HG02885 (cell line): ENCODE results near the gene THAP3.
A peak's percentile ranks its signal among the peaks of the same experiment; 100 is the strongest.

Source experiments
- ATAC-seq: cut with Tn5 transposase; IDR thresholded peaks from one replicate; pipeline ENCODE4 v1.9.1; 2021; ENCODE audit warnings: mild to moderate bottlenecking; ENCODE audit not compliant: unreplicated experiment, poor library complexity

The THAP3 gene

GRCh38 chr1:6624710-6625583, at the start of gene THAP3:
THAP3 (plus strand) TSS chr1:6624868; CDS start chr1:6625219, 351 bp downstream.
- peak; percentile 88 for ATAC-seq

- ATAC-seq: no peak
Measured at GRCh38 chr1:6577831-6578525, 46.7 kb upstream of the THAP3 start.

GRCh38 chr1:6578624-6579373, 45.9 kb upstream of the THAP3 start:
- ATAC-seq: no peak

DNA sequence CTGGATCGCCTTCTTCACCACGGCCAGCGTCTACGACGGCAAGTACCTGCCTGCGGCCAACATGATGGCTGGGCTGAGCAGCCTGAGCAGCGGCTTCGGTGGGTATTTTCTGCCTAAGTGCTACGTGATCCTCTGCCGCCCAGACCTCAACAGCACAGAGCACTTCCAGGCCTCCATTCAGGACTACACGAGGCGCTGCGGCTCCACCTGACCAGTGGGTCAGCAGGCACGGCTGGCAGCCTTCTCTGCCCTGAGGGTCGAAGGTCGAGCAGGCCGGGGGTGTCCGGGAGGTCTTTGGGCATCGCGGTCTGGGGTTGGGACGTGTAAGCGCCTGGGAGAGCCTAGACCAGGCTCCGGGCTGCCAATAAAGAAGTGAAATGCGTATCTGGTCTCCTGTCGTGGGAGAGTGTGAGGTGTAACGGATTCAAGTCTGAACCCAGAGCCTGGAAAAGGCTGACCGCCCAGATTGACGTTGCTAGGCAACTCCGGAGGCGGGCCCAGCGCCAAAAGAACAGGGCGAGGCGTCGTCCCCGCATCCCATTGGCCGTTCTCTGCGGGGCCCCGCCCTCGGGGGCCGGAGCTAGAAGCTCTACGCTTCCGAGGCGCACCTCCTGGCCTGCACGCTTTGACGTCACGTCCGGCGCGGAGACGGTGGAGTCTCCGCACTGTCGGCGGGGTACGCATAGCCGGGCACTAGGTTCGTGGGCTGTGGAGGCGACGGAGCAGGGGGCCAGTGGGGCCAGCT, 45.1 kb upstream of the THAP3 start, which contains the start of gene ZBTB48:
TSS of gene ZBTB48 (plus strand) at position 621 of the 745 bp plus-strand sequence. CDS start 616 bp downstream, outside the sequence.
- peak; percentile 92 for ATAC-seq

GRCh38 chr1:6580119-6580592, 44.5 kb upstream of the THAP3 start:
- ATAC-seq: no peak

DNA sequence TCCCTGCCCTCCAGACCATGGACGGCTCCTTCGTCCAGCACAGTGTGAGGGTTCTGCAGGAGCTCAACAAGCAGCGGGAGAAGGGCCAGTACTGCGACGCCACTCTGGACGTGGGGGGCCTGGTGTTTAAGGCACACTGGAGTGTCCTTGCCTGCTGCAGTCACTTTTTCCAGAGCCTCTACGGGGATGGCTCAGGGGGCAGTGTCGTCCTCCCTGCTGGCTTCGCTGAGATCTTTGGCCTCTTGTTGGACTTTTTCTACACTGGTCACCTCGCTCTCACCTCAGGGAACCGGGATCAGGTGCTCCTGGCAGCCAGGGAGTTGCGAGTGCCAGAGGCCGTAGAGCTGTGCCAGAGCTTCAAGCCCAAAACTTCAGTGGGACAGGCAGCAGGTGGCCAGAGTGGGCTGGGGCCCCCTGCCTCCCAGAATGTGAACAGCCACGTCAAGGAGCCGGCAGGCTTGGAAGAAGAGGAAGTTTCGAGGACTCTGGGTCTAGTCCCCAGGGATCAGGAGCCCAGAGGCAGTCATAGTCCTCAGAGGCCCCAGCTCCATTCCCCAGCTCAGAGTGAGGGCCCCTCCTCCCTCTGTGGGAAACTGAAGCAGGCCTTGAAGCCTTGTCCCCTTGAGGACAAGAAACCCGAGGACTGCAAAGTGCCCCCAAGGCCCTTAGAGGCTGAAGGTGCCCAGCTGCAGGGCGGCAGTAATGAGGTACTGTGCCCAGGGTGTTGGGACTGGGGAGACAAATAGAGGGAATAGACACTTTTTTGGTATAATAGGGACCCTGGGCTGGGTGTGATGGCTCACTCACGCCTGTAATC, 43.9 kb upstream of the THAP3 start:
- no peak for ATAC-seq

- ATAC-seq: no peak
Measured at GRCh38 chr1:6581561-6582305, 42.9 kb upstream of the THAP3 start.

- ATAC-seq: no peak
Measured at GRCh38 chr1:6582370-6582769, 42.3 kb upstream of the THAP3 start.

- no peak for ATAC-seq
Measured at GRCh38 chr1:6584126-6585080, 40.3 kb upstream of the THAP3 start.

DNA sequence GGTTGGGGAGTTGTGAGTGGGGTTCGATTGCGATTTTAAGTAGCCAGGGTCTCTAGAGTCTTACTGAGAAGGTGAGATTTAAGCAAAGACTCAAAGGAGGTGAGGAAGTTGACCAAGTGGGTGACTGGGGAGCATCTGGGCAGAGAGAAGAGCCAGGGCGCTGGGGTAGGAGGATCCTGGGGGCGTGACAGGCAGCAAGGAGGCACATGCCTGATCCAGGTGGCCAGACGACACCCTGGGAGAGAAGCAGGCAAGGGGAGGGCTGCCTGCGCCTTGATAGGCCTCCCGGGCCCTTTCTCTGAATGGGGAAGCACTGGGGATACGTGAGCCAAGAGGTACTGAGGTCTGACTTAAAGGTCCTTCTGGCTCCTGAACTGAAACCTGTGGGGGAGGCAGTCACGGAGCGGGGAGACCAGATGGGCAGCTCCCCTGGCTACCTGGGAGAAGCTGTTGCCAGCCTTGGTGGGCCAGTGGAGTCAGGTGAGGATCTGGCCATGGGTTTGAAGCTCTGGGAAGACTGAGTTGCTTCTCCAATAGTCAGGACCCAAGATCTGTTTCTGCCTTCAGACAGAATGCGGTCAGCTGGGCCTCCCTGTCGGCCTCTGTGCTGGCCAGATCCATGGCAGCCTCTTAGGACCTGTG, 39.5 kb upstream of the THAP3 start:
- no peak for ATAC-seq

GRCh38 chr1:6585841-6586240, 38.8 kb upstream of the THAP3 start:
- ATAC-seq: no peak

GRCh38 chr1:6586404-6586816, 38.3 kb upstream of the THAP3 start:
- ATAC-seq: no peak

DNA sequence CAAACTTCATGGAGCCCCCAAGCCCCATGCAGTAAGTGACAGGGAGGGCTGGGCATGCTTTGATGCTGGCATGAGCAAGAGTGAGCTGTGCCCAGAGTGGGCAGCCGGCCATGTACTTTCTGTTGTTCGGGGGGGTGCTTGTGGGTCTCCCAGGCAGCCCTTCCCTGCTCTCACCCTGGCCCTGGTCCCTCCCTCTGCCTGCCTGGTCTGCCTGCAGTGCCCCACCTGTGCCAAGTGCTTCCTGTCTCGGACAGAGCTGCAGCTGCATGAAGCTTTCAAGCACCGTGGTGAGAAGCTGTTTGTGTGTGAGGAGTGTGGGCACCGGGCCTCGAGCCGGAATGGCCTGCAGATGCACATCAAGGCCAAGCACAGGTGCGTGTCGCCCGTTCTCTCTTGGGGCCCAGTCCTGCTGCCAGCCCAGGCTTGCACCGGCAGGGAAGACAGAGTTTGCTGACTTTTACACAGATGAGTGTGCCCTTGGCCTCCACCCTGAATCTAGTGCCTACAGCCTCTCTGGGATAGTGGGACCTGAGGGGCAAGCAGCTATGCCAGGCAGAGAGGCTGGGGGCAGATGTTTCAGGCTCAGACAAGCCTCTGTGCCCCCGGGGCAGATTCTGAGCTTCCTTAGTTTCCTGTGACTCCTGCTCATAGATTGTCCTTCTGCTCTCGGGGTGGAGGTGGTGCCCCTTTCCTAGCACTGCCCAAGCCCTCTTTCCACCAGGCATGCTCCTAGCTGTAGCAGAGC, 37.2 kb upstream of the THAP3 start:
- ATAC-seq: no peak

GRCh38 chr1:6588128-6588892, 36.4 kb upstream of the THAP3 start:
- no peak for ATAC-seq

DNA sequence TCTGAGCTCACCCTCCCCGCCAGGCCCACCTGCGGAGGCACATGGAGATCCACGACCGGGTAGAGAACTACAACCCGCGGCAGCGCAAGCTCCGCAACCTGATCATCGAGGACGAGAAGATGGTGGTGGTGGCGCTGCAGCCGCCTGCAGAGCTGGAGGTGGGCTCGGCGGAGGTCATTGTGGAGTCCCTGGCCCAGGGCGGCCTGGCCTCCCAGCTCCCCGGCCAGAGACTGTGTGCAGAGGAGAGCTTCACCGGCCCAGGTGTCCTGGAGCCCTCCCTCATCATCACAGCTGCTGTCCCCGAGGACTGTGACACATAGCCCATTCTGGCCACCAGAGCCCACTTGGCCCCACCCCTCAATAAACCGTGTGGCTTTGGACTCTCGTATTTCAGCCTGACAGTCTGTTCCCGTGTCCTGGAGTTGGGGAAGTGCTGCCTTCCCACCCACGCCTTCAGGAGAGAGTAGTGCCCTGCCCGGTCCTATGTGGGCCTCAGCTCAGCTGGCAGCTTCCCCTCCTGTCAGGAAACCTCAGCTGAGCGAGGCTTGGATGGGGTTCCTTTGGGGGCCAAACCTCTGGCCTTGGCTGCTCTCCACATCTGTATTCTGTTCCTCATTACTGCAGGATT, 35.7 kb upstream of the THAP3 start:
- no peak for ATAC-seq
